Muscle layer of colon (tissue), 2 donors: Measurements from ENCODE around the gene PPM1E.
"Not testable (repeated sequence)": the region's sequence is repeated elsewhere in the genome, so short reads cannot be mapped to it uniquely, and the experiment has no call there.

ENCODE experiments used
- H3K27ac ChIP-seq: one replicate; pipeline ENCODE4 v1.7.0; 2013; ENCODE audit warnings: low read depth, mild to moderate bottlenecking, low read length, moderate library complexity
- H3K27me3 ChIP-seq, 2 donors: one replicate each; pipeline ENCODE4 v1.7.0; 2013; ENCODE audit warnings: low read length in 2 of 2, mild to moderate bottlenecking in 2 of 2; ENCODE audit not compliant: insufficient read depth in 2 of 2, control insufficient read depth in 1 of 2
- H3K36me3 ChIP-seq: one replicate; pipeline ENCODE4 v1.7.0; 2013; ENCODE audit warnings: mild to moderate bottlenecking, low read length; ENCODE audit not compliant: insufficient read depth
- H3K4me1 ChIP-seq: one replicate; pipeline ENCODE4 v1.7.0; 2013; ENCODE audit warnings: mild to moderate bottlenecking, low read length; ENCODE audit not compliant: insufficient read depth
- H3K4me3 ChIP-seq, 2 donors: one replicate each; pipeline ENCODE4 v1.7.0; 2013; ENCODE audit warnings: low read length in 2 of 2, low read depth in 1 of 2, mild to moderate bottlenecking in 1 of 2, moderate library complexity in 1 of 2
- H3K9ac ChIP-seq: one replicate; pipeline ENCODE4 v1.7.0; 2013; ENCODE audit warnings: low read length
- H3K9me3 ChIP-seq: one replicate; pipeline ENCODE4 v1.7.0; 2013; ENCODE audit warnings: mild to moderate bottlenecking, low read length
- donor health status: abdominal sarcoma.
- donor health status: Adenocarcinoma of cecum.

Gene PPM1E

GRCh38 chr17:58811290-58811689 lies 55.6 kb downstream of the PPM1E start:
- Histone ChIP-seq H3K36me3 (no peaks in the 10 kb centered on the region), H3K9me3 (no peaks in the 10 kb centered on the region), H3K4me1 (no peaks in the 10 kb centered on the region), H3K9ac (no peak overlapping the region), H3K27me3 (no peaks in the 10 kb centered on the region), H3K27ac (no peak overlapping the region), H3K4me3 (no peak overlapping the region)

GRCh38 chr17:58813712-58814111 lies 58.1 kb downstream of the PPM1E start:
- Histone ChIP-seq H3K27ac (no peak overlapping the region), H3K27me3 (no peaks in the 10 kb centered on the region), H3K4me3 (no peak overlapping the region), H3K36me3 (no peaks in the 10 kb centered on the region), H3K9ac (no peak overlapping the region), H3K4me1 (no peaks in the 10 kb centered on the region), H3K9me3 (no peaks in the 10 kb centered on the region)

- H3K9me3 ChIP-seq, result no peaks in the 10 kb centered on the region
- no peak overlapping the region for H3K27ac ChIP-seq
Observed at GRCh38 chr17:58818654-58819053, 63.0 kb downstream of the PPM1E start.

DNA sequence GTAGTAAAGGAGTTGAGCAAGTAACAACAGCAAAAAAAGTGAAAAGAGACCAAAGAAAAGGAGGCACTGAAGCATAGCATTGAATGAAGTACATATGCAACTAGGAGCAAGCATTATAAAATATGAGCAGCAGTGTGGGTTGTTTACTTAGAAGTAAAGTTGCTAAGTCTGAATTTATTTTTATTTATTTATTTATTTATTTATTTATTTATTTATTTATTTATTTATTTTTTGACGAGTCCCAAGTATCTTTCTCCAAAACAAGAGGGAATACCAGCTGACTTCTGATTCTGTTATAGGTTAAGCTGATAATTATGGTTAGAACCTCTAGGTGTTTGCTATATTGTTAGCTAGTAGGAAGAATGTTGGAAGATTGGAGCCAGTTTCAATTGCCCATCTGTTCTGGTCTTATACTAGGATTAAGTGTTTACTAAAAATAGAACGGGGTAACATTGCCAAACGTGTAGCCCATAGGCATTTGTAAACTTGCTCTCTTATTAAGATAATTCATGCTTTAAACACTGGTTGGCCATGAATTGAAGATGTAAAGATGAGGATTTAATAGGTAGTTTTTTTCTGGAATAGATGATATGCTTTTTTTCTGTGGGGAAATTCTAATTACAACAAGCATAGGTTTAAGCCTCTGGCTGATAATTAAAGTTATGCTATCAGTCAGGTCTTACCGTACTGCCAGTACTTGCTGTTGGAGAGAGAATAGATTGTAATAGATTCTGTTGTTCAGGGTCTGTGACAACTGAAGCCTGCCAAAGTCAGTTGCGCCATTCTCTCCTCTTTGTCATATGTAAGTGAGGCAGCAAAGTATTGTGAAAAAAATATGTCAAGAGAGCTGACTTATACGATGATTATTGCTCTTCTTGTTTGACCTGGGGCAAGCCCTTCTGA lies 66.7 kb downstream of the PPM1E start:
- Histone ChIP-seq H3K4me3 (no peak overlapping the region), H3K9ac (no peak overlapping the region), H3K27me3 (no peaks in the 10 kb centered on the region), H3K36me3 (no peaks in the 10 kb centered on the region), H3K27ac (no peak overlapping the region), H3K9me3 (no peaks in the 10 kb centered on the region), H3K4me1 (no peaks in the 10 kb centered on the region)

More at GRCh38 chr17:58818654-58819053, 63.0 kb downstream of the PPM1E start:
- Histone ChIP-seq H3K4me3 (no peak overlapping the region), H3K27me3 (no peaks in the 10 kb centered on the region), H3K9ac (no peak overlapping the region), H3K4me1 (no peaks in the 10 kb centered on the region), H3K36me3 (no peaks in the 10 kb centered on the region)

DNA sequence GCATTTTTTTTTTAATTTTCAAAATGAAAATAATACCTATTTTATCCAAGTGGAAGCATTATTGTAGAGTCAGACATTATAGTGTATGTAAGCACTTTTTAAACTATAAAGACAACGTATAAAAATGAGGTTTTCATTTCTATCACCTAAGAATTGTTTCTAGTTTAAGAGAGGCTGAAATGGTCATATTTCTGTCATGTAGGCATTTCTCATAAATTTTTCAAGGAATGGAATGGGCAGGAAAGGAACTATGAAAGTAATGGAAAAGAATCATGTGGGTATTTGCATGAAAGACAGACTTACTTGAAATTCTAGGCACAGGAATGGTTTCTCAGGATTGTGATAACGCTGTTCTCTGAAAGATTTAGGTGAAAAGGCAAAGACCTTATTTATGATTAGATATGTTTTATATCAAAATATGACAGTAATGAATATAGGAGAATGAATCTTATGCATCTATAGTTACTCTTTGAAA lies 67.4 kb downstream of the PPM1E start:
- no peak overlapping the region for H3K4me3 ChIP-seq
- no peaks in the 10 kb centered on the region for H3K9me3 ChIP-seq
- H3K27me3 ChIP-seq, result no peaks in the 10 kb centered on the region
- no peak overlapping the region for H3K9ac ChIP-seq
- H3K27ac ChIP-seq, result no peak overlapping the region
- H3K4me1 ChIP-seq, result no peaks in the 10 kb centered on the region
- no peaks in the 10 kb centered on the region for H3K36me3 ChIP-seq

GRCh38 chr17:58829172-58829637 lies 73.6 kb downstream of the PPM1E start:
- no peak overlapping the region for H3K27ac ChIP-seq
- H3K4me3 ChIP-seq, result no peak overlapping the region
- no peaks in the 10 kb centered on the region for H3K4me1 ChIP-seq
- H3K27me3 ChIP-seq, result no peaks in the 10 kb centered on the region
- no peaks in the 10 kb centered on the region for H3K9me3 ChIP-seq
- H3K36me3 ChIP-seq, result no peaks in the 10 kb centered on the region
- H3K9ac ChIP-seq, result no peak overlapping the region

DNA sequence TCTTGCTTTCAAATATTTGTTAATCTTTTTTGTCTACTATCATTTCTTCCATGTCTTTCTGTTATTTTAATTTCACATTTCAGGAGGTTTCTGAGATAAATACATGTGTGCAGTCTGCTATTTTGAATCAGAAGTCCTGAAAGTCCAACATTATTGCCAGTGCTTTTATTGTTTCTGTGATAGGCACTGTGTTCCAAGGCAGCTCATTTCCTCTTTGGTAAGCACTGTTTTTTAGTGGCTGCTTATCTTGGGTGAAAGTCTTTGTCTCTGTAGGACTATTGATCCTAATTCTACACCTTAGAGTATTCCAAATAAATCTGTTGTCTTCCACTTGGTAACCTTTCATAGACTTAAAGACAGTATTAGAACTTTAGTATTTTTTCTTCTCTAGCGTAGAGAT lies 76.1 kb downstream of the PPM1E start:
- no peak overlapping the region for H3K27ac ChIP-seq
- no peak overlapping the region for H3K4me3 ChIP-seq
- no peaks in the 10 kb centered on the region for H3K36me3 ChIP-seq
- H3K4me1 ChIP-seq, result no peaks in the 10 kb centered on the region
- H3K9ac ChIP-seq, result no peak overlapping the region
- H3K9me3 ChIP-seq, result no peaks in the 10 kb centered on the region
- no peaks in the 10 kb centered on the region for H3K27me3 ChIP-seq

DNA sequence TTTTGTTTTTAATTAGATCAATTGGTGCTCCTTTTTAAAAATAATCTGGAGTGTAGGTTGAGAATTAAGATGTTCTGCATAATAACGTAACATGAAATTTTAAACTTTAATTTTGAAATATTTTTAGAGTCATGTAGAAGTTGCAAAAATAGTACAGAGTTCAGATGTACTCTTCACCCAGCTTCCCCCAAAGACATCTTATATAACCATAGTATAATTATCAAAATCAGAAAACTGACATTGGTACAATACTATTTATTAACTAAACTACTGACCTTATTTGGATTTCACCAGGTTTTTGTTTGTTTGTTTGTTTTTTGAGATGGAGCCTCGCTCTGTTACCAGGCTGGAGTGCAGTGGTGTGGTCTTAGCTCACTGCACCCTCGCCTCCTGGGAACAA lies 76.9 kb downstream of the PPM1E start:
- no peaks in the 10 kb centered on the region for H3K9me3 ChIP-seq
- no peak overlapping the region for H3K27ac ChIP-seq
- H3K27me3 ChIP-seq, result no peaks in the 10 kb centered on the region
- H3K9ac ChIP-seq, result no peak overlapping the region
- no peak overlapping the region for H3K4me3 ChIP-seq
- H3K4me1 ChIP-seq, result no peaks in the 10 kb centered on the region
- H3K36me3 ChIP-seq, result no peaks in the 10 kb centered on the region

GRCh38 chr17:58837699-58838098 lies 82.0 kb downstream of the PPM1E start:
- H3K9ac ChIP-seq, result no peak overlapping the region
- H3K27me3 ChIP-seq, result no peaks in the 10 kb centered on the region
- no peak overlapping the region for H3K4me3 ChIP-seq
- no peaks in the 10 kb centered on the region for H3K9me3 ChIP-seq
- H3K4me1 ChIP-seq, result no peaks in the 10 kb centered on the region
- no peaks in the 10 kb centered on the region for H3K36me3 ChIP-seq
- no peak overlapping the region for H3K27ac ChIP-seq

- no peaks in the 10 kb centered on the region for H3K4me1 ChIP-seq
- H3K9me3 ChIP-seq, result no peaks in the 10 kb centered on the region
- H3K36me3 ChIP-seq, result no peaks in the 10 kb centered on the region
- H3K27me3 ChIP-seq, result no peaks in the 10 kb centered on the region
- no peak overlapping the region for H3K27ac ChIP-seq
- no peak overlapping the region for H3K9ac ChIP-seq
- H3K4me3 ChIP-seq, result no peak overlapping the region
Observed at GRCh38 chr17:58840820-58841612, 85.4 kb downstream of the PPM1E start.

- not testable (repeated sequence) for H3K4me3 ChIP-seq, H3K27me3 ChIP-seq, H3K36me3 ChIP-seq, H3K27ac ChIP-seq, H3K9ac ChIP-seq, H3K9me3 ChIP-seq, H3K4me1 ChIP-seq
Observed at GRCh38 chr17:58846413-58846812, 90.8 kb downstream of the PPM1E start.
